LHCN-M2 (cell line): ENCODE results near the gene LTB4R. TPM values are rescaled to one million over a fixed set of nuclear protein-coding genes. Genes with fewer than 3 reads are reported as not detected.
"Not testable (repeated sequence)": the region's sequence is repeated elsewhere in the genome, so short reads cannot be mapped to it uniquely, and the experiment has no call there.

Source experiments
- DNase-seq: peaks from one replicate; pipeline ENCODE4 v3.0.0-alpha.2; 2012; ENCODE audit warnings: low read depth
- total RNA-seq: library from RNA; depleted of rRNA; stranded (reverse); fragments of >200 nt; gene quantifications from 2 replicates; pipeline ENCODE4 v1.2.3, GENCODE V29; 2014

Gene LTB4R
- total RNA-seq, 1 experiment from 2014 or later: 1.7 TPM

GRCh38 chr14:24339284-24340151 lies 28.2 kb downstream of the LTB4R start, which contains the start of gene RIPK3:
Gene RIPK3, minus strand, starts transcription at chr14:24339991. Its CDS starts 165 bp downstream, at chr14:24339826.
- no peak for DNase-seq

GRCh38 chr14:24340606-24341005 lies 29.3 kb downstream of the LTB4R start:
- no peak for DNase-seq

GRCh38 chr14:24342889-24343288 lies 31.6 kb downstream of the LTB4R start:
- DNase-seq: no peak

GRCh38 chr14:24343795-24344660 lies 32.7 kb downstream of the LTB4R start:
- DNase-seq: no peak

GRCh38 chr14:24347134-24347533 lies 35.8 kb downstream of the LTB4R start:
- DNase-seq: no peak

GRCh38 chr14:24348186-24348585 lies 36.9 kb downstream of the LTB4R start:
- DNase-seq: no peak

- no peak for DNase-seq
Measured at GRCh38 chr14:24349742-24350141, 38.4 kb downstream of the LTB4R start.

GRCh38 chr14:24351517-24351916 lies 40.2 kb downstream of the LTB4R start:
- peak; percentile 50 for DNase-seq

GRCh38 chr14:24353559-24354481 lies 42.5 kb downstream of the LTB4R start:
- DNase-seq: peak; percentile 47

GRCh38 chr14:24354482-24354825 lies 43.2 kb downstream of the LTB4R start:
- DNase-seq: not testable (repeated sequence)

GRCh38 chr14:24355009-24355408 lies 43.7 kb downstream of the LTB4R start:
- no peak for DNase-seq

- DNase-seq: no peak
Measured at GRCh38 chr14:24356208-24356607, 44.9 kb downstream of the LTB4R start.

GRCh38 chr14:24360281-24360680 lies 49.0 kb downstream of the LTB4R start:
- no peak for DNase-seq

- no peak for DNase-seq
Measured at GRCh38 chr14:24361326-24361725, 50.0 kb downstream of the LTB4R start.

- DNase-seq: no peak
Measured at GRCh38 chr14:24362241-24362960, 51.1 kb downstream of the LTB4R start.

- DNase-seq: no peak
Measured at GRCh38 chr14:24363401-24363800, 52.1 kb downstream of the LTB4R start.

- no peak for DNase-seq
Measured at GRCh38 chr14:24364841-24365240, 53.5 kb downstream of the LTB4R start.

- DNase-seq: peak; percentile 83
Measured at GRCh38 chr14:24365600-24366412, 54.5 kb downstream of the LTB4R start.

GRCh38 chr14:24366413-24366720 lies 55.1 kb downstream of the LTB4R start:
- no peak for DNase-seq
